Measurements from ENCODE around the gene SNTA1.
"Not testable (repeated sequence)": the region's sequence is repeated elsewhere in the genome, so short reads cannot be mapped to it uniquely, and the experiment has no call there.

The SNTA1 gene

GRCh38 chr20:33389326-33389725 is 54.2 kb downstream of the SNTA1 start:
- DNase-seq = not testable (repeated sequence)

- DNase-seq = no peak
These were observed 55.3 kb downstream of the SNTA1 start for GRCh38 chr20:33388268-33388667.

GRCh38 chr20:33387177-33387576 is 56.4 kb downstream of the SNTA1 start:
- DNase-seq = no peak

GRCh38 chr20:33386673-33387072 is 56.9 kb downstream of the SNTA1 start:
- no peak for DNase-seq

GRCh38 chr20:33377366-33377765 is 66.2 kb downstream of the SNTA1 start:
- no peak for DNase-seq

- DNase-seq = no peak
These were observed 69.6 kb downstream of the SNTA1 start for GRCh38 chr20:33373735-33374605.

- DNase-seq = no peak
These were observed 70.5 kb downstream of the SNTA1 start for GRCh38 chr20:33372993-33373441.

- DNase-seq = peak; percentile 12 to 16
These were observed 73.3 kb downstream of the SNTA1 start for GRCh38 chr20:33370291-33370690.

GRCh38 chr20:33362898-33363297 is 80.7 kb downstream of the SNTA1 start:
- no peak for DNase-seq

GRCh38 chr20:33359399-33360261 is 83.9 kb downstream of the SNTA1 start:
- no peak for DNase-seq
